ENCODE results near the gene FKBP1C.
"Not testable (repeated sequence)": the region's sequence is repeated elsewhere in the genome, so short reads cannot be mapped to it uniquely, and the experiment has no call there.

Gene FKBP1C

GRCh38 chr6:63224179-63224578 lies 12.9 kb downstream of the FKBP1C start:
- H3K27me3 ChIP-seq (ENCODE audit: insufficient read depth, low read length), result no peaks in the 10 kb centered on the region
- H2AFZ ChIP-seq (ENCODE audit: low read length, unreplicated experiment), result no peak overlapping the region
- no peaks in the 10 kb centered on the region for H3K4me1 ChIP-seq (ENCODE audit: control insufficient read depth, insufficient read depth, low read length, unreplicated experiment)
- H3K27ac ChIP-seq (ENCODE audit: low read depth, low read length), result no peak overlapping the region
- H3K79me2 ChIP-seq (ENCODE audit: control insufficient read depth, insufficient read depth, low read length, unreplicated experiment), result no peaks in the 10 kb centered on the region
- H3K4me3 ChIP-seq (ENCODE audit: low read depth, low read length), result no peak overlapping the region
- H3K36me3 ChIP-seq (ENCODE audit: insufficient read depth, low read length), result no peaks in the 10 kb centered on the region

DNA sequence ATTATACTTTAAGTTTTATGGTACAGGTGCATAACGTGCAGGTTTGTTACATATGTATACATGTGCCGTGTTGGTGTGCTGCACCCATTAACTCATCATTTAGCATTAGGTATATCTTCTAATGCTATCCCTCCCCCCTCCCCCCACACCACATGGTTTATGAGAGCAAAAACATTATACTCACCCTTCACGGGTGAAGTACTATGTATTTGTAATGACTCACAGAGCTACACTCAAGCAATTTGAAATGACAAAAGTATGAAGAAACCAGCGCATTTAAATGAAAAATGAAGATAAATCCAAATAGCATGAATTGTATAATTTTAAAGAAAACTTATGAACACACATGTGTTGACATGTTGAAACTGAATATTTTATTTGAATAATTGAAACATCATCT lies 14.7 kb downstream of the FKBP1C start:
- not testable (repeated sequence) for H3K4me1 ChIP-seq (ENCODE audit: control insufficient read depth, insufficient read depth, low read length, unreplicated experiment); H3K4me3 ChIP-seq (ENCODE audit: low read depth, low read length); H3K27me3 ChIP-seq (ENCODE audit: insufficient read depth, low read length); H3K27ac ChIP-seq (ENCODE audit: low read depth, low read length); H3K36me3 ChIP-seq (ENCODE audit: insufficient read depth, low read length); H3K79me2 ChIP-seq (ENCODE audit: control insufficient read depth, insufficient read depth, low read length, unreplicated experiment); H2AFZ ChIP-seq (ENCODE audit: low read length, unreplicated experiment)

GRCh38 chr6:63227928-63228894 lies 16.9 kb downstream of the FKBP1C start:
- not testable (repeated sequence) for H2AFZ ChIP-seq (ENCODE audit: low read length, unreplicated experiment); H3K27ac ChIP-seq (ENCODE audit: low read depth, low read length); H3K36me3 ChIP-seq (ENCODE audit: insufficient read depth, low read length); H3K79me2 ChIP-seq (ENCODE audit: control insufficient read depth, insufficient read depth, low read length, unreplicated experiment); H3K4me1 ChIP-seq (ENCODE audit: control insufficient read depth, insufficient read depth, low read length, unreplicated experiment); H3K27me3 ChIP-seq (ENCODE audit: insufficient read depth, low read length); H3K4me3 ChIP-seq (ENCODE audit: low read depth, low read length)

GRCh38 chr6:63230027-63230426 lies 18.8 kb downstream of the FKBP1C start:
- not testable (repeated sequence) for H3K4me3 ChIP-seq (ENCODE audit: low read depth, low read length); H3K27ac ChIP-seq (ENCODE audit: low read depth, low read length); H3K27me3 ChIP-seq (ENCODE audit: insufficient read depth, low read length); H3K4me1 ChIP-seq (ENCODE audit: control insufficient read depth, insufficient read depth, low read length, unreplicated experiment); H2AFZ ChIP-seq (ENCODE audit: low read length, unreplicated experiment); H3K79me2 ChIP-seq (ENCODE audit: control insufficient read depth, insufficient read depth, low read length, unreplicated experiment); H3K36me3 ChIP-seq (ENCODE audit: insufficient read depth, low read length)

DNA sequence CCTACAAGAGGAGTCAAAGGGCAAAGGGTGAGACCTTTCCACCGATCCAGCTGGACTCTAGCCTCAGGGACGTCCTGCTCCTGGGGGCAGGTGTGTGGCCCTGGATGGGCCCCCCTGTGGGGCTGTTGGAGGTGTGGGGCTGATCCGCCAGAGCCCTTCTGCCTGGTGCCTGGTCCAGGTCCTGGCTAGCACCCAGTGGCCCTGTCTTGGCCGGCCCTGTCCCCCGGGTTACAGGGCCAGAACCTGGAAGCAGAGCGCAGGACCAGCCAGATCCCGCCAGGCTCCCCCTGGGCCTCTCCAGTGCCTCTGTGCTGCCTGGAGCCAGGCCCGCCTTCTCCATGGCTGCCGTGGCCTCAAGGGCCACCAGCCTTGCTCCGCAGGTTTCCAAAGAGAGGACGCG lies 19.2 kb downstream of the FKBP1C start:
- not testable (repeated sequence) for H3K27ac ChIP-seq (ENCODE audit: low read depth, low read length); H3K4me3 ChIP-seq (ENCODE audit: low read depth, low read length); H3K27me3 ChIP-seq (ENCODE audit: insufficient read depth, low read length); H2AFZ ChIP-seq (ENCODE audit: low read length, unreplicated experiment); H3K36me3 ChIP-seq (ENCODE audit: insufficient read depth, low read length); H3K4me1 ChIP-seq (ENCODE audit: control insufficient read depth, insufficient read depth, low read length, unreplicated experiment); H3K79me2 ChIP-seq (ENCODE audit: control insufficient read depth, insufficient read depth, low read length, unreplicated experiment)

DNA sequence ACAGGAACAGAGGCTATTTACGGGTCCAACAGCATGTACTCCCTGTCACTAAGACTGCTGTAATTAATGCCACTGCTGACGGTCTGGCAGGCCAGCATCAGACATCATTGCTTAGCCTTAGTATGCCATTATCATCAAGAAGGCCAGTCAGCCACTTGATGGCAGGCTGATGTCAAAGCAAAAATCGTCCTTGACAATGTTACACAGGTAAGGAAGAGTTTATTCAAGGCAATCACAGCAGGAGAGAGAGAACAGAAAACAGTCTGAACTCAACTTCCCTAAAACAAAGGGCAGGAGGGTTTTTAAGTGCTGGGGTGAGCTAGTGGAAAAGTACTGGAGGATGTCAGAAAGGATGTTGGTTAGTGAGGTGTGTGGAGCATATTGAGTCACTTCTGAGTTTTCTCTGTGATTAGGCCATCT lies 25.1 kb downstream of the FKBP1C start:
- no peak overlapping the region for H3K27ac ChIP-seq (ENCODE audit: low read depth, low read length)
- H3K27me3 ChIP-seq (ENCODE audit: insufficient read depth, low read length), result peaks cover 4% of the 10 kb centered on the region; the same call in 1 of the 2 replicates
- H3K79me2 ChIP-seq (ENCODE audit: control insufficient read depth, insufficient read depth, low read length, unreplicated experiment), result no peaks in the 10 kb centered on the region
- H2AFZ ChIP-seq (ENCODE audit: low read length, unreplicated experiment), result no peak overlapping the region
- no peaks in the 10 kb centered on the region for H3K4me1 ChIP-seq (ENCODE audit: control insufficient read depth, insufficient read depth, low read length, unreplicated experiment)
- no peaks in the 10 kb centered on the region for H3K36me3 ChIP-seq (ENCODE audit: insufficient read depth, low read length)
- no peak overlapping the region for H3K4me3 ChIP-seq (ENCODE audit: low read depth, low read length)

- H3K27me3 ChIP-seq (ENCODE audit: insufficient read depth, low read length), result peaks cover 4% of the 10 kb centered on the region; the same call in 1 of the 2 replicates
- no peak overlapping the region for H2AFZ ChIP-seq (ENCODE audit: low read length, unreplicated experiment)
- no peaks in the 10 kb centered on the region for H3K4me1 ChIP-seq (ENCODE audit: control insufficient read depth, insufficient read depth, low read length, unreplicated experiment)
- no peaks in the 10 kb centered on the region for H3K36me3 ChIP-seq (ENCODE audit: insufficient read depth, low read length)
- no peak overlapping the region for H3K4me3 ChIP-seq (ENCODE audit: low read depth, low read length)
- no peaks in the 10 kb centered on the region for H3K79me2 ChIP-seq (ENCODE audit: control insufficient read depth, insufficient read depth, low read length, unreplicated experiment)
- no peak overlapping the region for H3K27ac ChIP-seq (ENCODE audit: low read depth, low read length)
Observed at GRCh38 chr6:63245420-63245819, 34.2 kb downstream of the FKBP1C start.

- Histone ChIP-seq H3K4me1 (ENCODE audit: control insufficient read depth, insufficient read depth, low read length, unreplicated experiment) (no peaks in the 10 kb centered on the region), H3K79me2 (ENCODE audit: control insufficient read depth, insufficient read depth, low read length, unreplicated experiment) (no peaks in the 10 kb centered on the region), H3K36me3 (ENCODE audit: insufficient read depth, low read length) (no peaks in the 10 kb centered on the region), H2AFZ (ENCODE audit: low read length, unreplicated experiment) (no peak overlapping the region), H3K27me3 (ENCODE audit: insufficient read depth, low read length) (peaks cover 2% of the 10 kb centered on the region; the same call in 1 of the 2 replicates), H3K27ac (ENCODE audit: low read depth, low read length) (no peak overlapping the region), H3K4me3 (ENCODE audit: low read depth, low read length) (no peak overlapping the region)
Observed at GRCh38 chr6:63245909-63246308, 34.6 kb downstream of the FKBP1C start.

DNA sequence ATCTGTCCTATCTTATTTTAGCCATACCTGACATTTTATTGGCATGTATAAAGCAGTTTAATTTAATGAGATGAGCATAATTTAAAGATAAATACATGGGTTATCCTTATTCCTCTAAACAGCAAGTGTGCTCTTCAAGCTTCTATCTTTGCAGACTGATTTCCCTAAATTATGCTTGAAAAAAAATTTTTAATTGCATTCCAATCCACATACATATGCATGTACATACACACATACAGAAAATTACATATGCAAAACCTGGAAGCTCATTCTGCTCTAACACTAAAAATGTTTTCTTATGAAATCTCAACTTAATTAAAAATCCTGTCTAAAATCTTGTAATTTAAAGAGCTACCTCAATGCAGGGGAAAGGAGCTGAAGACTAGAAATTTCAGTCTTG lies 35.3 kb downstream of the FKBP1C start:
- no peaks in the 10 kb centered on the region for H3K4me1 ChIP-seq (ENCODE audit: control insufficient read depth, insufficient read depth, low read length, unreplicated experiment)
- H3K4me3 ChIP-seq (ENCODE audit: low read depth, low read length), result no peak overlapping the region
- H3K27ac ChIP-seq (ENCODE audit: low read depth, low read length), result no peak overlapping the region
- no peaks in the 10 kb centered on the region for H3K36me3 ChIP-seq (ENCODE audit: insufficient read depth, low read length)
- no peak overlapping the region for H2AFZ ChIP-seq (ENCODE audit: low read length, unreplicated experiment)
- no peaks in the 10 kb centered on the region for H3K79me2 ChIP-seq (ENCODE audit: control insufficient read depth, insufficient read depth, low read length, unreplicated experiment)
- no peaks in the 10 kb centered on the region for H3K27me3 ChIP-seq (ENCODE audit: insufficient read depth, low read length)

DNA sequence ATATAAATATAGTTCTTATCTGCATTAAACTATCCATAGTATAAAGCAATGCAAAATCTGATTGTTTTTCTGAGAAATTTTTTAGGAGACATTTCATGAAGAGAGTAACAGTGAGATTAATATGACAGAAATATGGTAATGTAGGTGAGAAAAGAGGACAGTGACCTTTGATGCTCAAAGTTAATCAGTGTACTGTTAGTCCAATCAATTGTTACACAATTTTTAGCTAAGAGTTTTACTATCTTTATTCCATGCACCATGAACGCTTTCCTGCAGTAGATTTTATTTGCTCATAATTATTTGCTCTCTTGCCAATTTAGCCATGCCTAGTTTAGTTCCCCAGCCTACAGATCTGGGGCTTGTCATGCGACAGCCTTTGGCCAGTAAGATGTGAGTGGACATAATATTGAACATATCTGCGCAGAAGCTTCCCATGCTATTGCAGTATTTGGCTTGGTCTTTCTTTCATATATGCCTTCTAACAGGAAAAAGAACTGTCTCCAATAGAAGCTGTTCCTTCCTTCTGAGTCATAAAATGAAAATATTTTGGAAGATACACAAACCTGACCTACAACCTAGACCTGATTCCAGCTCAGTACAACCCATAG lies 38.7 kb downstream of the FKBP1C start:
- H3K36me3 ChIP-seq (ENCODE audit: insufficient read depth, low read length), result no peaks in the 10 kb centered on the region
- no peak overlapping the region for H3K4me3 ChIP-seq (ENCODE audit: low read depth, low read length)

GRCh38 chr6:63259153-63259552 lies 47.9 kb downstream of the FKBP1C start:
- Histone ChIP-seq H3K4me1 (ENCODE audit: control insufficient read depth, insufficient read depth, low read length, unreplicated experiment) (no peaks in the 10 kb centered on the region), H3K4me3 (ENCODE audit: low read depth, low read length) (no peak overlapping the region), H3K27ac (ENCODE audit: low read depth, low read length) (no peak overlapping the region), H3K27me3 (ENCODE audit: insufficient read depth, low read length) (peaks cover 15% of the 10 kb centered on the region), H3K79me2 (ENCODE audit: control insufficient read depth, insufficient read depth, low read length, unreplicated experiment) (no peaks in the 10 kb centered on the region), H2AFZ (ENCODE audit: low read length, unreplicated experiment) (no peak overlapping the region), H3K36me3 (ENCODE audit: insufficient read depth, low read length) (no peaks in the 10 kb centered on the region)

More for the DNA sequence above, 38.7 kb downstream of the FKBP1C start:
- Histone ChIP-seq H3K27ac (ENCODE audit: low read depth, low read length) (no peak overlapping the region), H3K27me3 (ENCODE audit: insufficient read depth, low read length) (no peaks in the 10 kb centered on the region; the same call in 1 of the 2 replicates), H3K79me2 (ENCODE audit: control insufficient read depth, insufficient read depth, low read length, unreplicated experiment) (no peaks in the 10 kb centered on the region), H2AFZ (ENCODE audit: low read length, unreplicated experiment) (no peak overlapping the region), H3K4me1 (ENCODE audit: control insufficient read depth, insufficient read depth, low read length, unreplicated experiment) (no peaks in the 10 kb centered on the region)
